Nucleus accumbens (tissue), 56 donors: ENCODE data around the gene CCL1.

Experiments used
- DNase-seq, 56 donors: peaks; one replicate each; lab custom pipeline; 2025; lab: John Stamatoyannopoulos, UW

The CCL1 gene, protein sequence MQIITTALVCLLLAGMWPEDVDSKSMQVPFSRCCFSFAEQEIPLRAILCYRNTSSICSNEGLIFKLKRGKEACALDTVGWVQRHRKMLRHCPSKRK

DNA sequence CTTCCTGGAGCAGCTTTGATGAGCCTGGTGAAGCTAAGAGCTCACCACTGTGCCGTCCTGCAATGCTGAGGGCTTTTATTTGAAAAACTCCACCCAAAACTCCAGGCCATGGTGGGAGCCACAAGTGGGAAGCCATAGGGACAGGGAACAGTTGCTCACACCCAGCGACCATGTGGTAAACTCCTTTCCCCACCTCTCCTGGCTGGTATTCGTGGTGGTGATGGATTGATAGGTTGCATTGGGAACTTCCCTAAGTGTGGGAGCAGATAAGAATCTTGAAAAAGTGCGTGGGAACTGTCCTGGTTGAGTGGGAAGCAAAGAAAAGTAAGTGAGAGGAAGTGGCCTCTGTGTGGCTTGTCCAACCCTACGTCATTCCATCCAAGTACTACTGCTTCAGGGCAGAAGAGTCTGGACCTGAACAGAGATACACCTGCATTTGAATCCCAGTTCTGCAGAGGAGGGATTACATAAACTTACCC lies at the start of gene CCL1:
TSS of gene CCL1 (minus strand) at position 51 of the 479 bp plus-strand sequence. CDS start 72 bp downstream, outside the sequence.
- DNase-seq, result no peak

DNA sequence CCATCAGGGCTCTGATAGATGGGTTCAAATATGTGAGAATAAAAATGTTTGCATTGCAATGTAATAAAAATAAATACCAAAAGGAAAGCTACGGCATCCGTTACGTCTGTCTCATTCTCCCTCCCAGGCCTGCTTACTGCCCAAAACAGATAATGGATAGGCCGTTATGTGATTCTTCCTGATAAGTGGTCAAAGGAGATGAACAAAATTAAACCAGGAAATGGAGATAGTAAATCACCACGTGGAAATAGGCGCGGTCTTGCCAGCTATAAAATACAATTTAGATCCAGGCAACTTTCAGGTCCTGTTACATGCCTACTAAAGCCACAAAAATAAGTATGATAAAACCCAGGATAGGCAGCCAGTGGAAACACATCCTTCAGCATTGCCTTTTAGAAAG lies 49.5 kb upstream of the CCL1 start:
- DNase-seq, result no peak

DNA sequence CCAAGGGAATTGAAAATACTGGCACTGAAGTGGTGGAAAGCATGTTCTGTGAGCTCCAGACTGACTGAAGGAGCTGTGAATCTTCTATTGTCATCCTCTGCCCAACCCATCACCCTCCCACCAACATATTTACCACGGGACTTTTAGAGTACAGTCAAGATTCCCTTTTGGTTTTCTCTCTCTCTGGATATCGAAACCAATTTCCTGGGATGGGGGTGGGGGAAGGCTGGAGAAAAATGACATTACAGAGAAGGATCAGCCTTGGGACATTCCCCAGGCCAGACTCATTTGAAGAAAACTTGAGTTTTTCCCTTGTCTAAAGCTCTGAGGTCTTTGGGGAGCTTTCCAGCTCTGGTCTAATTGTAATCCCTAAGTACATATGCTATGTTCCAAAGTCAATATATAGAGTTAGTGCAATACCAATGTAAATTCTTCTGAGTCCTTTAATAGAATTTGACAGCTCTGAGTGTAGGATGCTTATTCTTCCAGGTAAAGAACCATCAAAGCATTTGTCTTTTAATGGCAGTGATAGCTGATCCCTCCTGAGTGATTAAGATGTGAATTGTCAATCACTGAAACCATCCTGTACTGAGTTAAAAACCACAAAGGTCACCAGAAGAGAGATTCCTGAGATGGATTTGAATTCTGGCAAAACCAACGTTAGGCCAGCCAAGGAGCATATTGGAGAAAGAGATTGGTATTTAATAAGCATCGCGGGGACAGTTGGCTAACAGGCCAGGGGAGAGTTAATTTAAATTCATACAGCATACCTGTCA lies 48.8 kb upstream of the CCL1 start:
- DNase-seq, result no peak

- no peak for DNase-seq
Observed at GRCh38 chr17:34409352-34409751, 46.3 kb upstream of the CCL1 start.

- DNase-seq, result no peak
Observed at GRCh38 chr17:34408439-34408838, 45.4 kb upstream of the CCL1 start.

DNA sequence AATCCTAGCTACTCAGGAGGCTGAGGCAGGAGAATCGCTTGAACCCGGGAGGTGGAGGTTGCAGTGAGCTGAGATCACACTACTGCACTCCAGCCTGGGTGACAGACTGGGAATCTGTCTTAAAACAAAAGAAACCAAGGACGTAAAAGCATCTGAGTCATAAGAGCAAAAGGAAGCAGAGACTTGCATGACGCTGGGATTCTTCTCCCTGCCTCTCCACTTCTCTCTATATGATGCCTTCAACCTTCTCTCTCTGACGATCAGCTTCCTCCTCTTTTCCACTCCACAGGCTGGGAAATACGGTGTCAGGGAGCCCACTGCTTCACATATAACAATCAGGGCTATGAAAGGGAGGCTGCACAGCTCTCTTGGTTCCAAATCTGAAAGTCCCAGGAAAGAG lies 43.2 kb upstream of the CCL1 start:
- no peak for DNase-seq

GRCh38 chr17:34403006-34403405 lies 40.0 kb upstream of the CCL1 start:
- DNase-seq, result no peak

- DNase-seq, result no peak
Observed at GRCh38 chr17:34401165-34401564, 38.1 kb upstream of the CCL1 start.

DNA sequence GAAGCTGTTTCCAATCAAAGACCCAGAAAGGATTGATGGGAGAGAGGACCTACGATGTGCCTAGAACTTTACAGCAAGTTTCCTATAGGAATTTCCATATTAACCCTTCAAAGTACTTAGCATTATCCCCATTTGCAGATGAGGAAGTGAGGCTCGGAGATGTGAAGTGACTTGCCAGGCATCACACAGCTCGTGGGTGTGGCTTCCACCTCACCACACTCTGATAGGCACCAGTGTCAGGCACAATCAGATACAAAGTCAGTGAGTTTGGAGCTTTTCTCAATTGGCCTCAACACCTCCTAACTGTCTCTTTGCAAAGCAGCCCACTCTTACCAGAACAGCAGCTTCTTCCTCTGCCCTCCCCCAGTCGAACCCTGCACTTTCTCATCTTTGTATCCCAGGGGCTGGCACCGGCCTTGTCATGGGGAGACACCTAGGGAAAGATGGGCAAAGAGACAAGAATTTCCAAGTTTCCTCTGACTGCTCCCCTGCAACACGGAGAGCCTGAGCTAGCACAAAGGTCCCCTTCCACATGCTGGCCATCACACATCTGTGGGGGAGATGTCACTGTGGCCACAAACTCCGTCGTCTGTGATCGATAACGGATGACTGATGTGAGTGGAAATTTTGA lies 37.4 kb upstream of the CCL1 start:
- no peak for DNase-seq

GRCh38 chr17:34399725-34400124 lies 36.7 kb upstream of the CCL1 start:
- no peak for DNase-seq

- no peak for DNase-seq
Observed at GRCh38 chr17:34398990-34399389, 36.0 kb upstream of the CCL1 start.

DNA sequence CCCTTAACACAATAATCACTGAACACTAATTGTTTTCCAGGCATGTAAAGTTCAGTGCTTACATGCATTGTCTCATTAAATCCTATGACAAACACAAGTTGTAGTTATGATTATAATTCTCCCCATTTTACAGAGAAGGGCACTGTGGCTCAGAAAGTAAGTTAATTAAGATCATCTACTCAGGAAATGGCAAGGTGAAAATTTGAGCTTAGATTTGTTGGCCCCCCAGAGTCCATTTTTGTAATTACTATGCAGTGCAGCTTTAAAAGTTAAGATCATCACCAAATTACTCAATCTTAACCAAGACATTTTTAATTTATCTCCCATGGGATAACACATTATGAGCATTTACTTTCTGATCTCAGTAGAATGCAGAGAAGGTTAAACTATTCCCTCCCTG lies 34.2 kb upstream of the CCL1 start:
- no peak for DNase-seq

DNA sequence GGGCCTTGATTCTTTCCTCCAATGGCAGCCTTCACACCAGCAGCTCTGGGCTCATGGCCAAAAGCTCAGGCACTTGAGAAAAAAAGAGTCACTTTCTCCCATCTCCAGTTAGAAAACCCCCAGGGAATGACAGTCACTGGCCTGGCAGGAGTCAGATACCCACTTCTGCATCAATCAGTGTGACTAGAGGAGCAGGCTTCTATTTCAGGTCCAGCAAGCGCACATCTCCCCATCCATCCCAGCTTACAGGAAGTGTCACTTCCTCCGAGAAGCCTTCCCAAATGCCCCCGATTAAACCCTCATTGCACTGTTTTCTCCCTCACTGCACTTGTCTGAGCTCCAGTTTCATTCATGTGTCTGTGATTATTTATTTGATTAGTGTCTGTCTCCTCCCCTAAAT lies 30.4 kb upstream of the CCL1 start:
- DNase-seq, result no peak

DNA sequence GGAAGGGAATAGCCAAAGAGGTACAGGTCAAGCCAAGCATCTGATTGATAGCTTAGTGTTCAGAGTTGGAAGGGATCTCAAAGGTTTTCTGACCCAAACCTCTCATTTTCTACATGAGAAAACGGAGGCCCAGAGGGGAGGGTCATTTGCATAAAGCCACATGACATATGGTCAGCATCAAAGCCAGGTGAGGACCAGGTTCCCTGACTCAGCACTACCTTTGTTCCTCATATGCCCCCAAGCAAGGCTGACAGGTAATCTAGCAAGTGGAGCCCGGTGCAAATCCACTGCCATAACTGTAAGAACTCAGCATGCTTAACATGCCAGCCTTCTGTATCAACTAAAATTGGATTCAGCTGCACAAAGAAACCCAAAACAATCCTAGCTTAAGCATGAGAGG lies 28.2 kb upstream of the CCL1 start:
- no peak for DNase-seq

GRCh38 chr17:34390649-34391048 lies 27.6 kb upstream of the CCL1 start:
- no peak for DNase-seq

DNA sequence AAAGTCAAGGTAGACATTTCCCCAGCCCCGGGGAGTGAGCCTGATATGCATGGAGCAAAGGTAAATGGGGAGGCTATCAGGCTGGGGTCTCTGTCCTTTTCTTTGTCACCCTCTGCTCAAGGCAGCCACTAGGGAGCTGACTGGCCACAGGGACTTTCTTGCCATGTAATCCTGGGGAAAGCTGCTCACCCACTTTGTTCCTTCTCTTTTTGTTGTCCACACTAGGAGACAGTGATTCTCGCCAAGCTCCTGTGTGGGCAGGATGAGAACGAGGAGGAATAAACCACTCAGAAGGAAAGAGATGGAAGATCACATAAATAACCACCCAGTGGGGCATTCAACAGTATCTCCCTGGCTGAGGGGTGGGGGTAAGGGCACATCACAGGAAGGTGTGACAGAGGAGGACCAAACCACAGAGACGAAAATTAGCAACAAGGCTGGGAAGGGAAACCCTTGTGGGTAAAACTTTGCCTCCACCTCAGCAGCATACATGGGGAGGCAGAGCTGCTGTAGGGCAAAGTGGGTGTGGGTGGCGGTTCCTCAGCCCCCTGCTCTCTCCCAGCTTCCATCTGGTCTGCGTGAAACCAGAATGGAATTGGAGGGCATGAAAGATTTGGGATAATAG lies 26.2 kb upstream of the CCL1 start:
- DNase-seq, result no peak

DNA sequence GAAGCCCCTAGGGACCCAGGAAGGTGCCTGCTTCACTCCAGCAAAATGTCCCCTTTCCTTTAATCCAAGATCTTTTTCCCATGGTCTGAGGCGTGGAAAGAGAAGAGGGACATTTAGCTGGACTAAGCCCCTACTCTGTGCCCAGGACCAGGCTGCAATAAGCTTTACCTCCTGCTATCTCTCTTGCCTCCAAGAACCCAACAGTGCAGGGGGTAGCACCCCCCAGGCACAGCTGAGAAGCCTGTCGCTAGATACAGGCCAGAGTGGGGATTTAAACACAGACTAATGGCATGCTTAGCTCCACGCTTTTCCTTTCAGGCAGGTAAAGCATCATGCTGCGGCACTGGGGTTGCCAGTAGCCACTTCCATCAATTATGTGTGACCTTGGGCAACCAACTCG lies 24.5 kb upstream of the CCL1 start:
- DNase-seq, result no peak

GRCh38 chr17:34386697-34387550 lies 23.9 kb upstream of the CCL1 start:
- DNase-seq, result peak in 3 of 56 donors; percentile 5 to 30 (median 14)

DNA sequence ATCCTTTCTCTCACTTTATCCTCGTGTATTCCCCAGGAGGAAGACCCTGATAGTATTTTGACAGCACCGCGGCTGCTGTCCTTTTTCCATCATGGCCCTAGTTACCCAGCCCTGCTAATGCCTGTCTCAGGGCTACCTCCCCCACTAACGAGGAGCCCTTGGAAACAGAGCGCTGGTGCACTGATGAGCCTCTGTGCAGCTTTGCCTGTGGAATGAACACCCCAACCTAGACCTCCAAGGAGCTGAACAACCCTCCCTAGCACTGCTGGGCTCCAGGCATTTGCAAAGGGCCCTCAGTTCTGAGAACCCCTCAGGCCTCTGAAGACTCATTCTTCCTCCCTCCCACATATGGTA lies 23.3 kb upstream of the CCL1 start:
- DNase-seq, result no peak

GRCh38 chr17:34384822-34385605 lies 22.0 kb upstream of the CCL1 start:
- DNase-seq, result no peak
